NCI-H1694 (cell line): ENCODE results near the gene OR1D5.
"Not testable (repeated sequence)": the region's sequence is repeated elsewhere in the genome, so short reads cannot be mapped to it uniquely, and the experiment has no call there.

Source experiments
- DNase-seq: peaks from one replicate; lab custom pipeline; 2025; lab: John Stamatoyannopoulos, UW

OR1D5 gene

GRCh38 chr17:3032258-3033247 lies 30.9 kb downstream of the OR1D5 start:
- no peak for DNase-seq

- DNase-seq: not testable (repeated sequence)
Measured at GRCh38 chr17:3030852-3031470, 32.4 kb downstream of the OR1D5 start.

- DNase-seq: no peak
Measured at GRCh38 chr17:3030096-3030495, 33.3 kb downstream of the OR1D5 start.

GRCh38 chr17:3029213-3029913 lies 34.0 kb downstream of the OR1D5 start:
- DNase-seq: no peak

GRCh38 chr17:3027786-3028532 lies 35.4 kb downstream of the OR1D5 start:
- DNase-seq: no peak

- no peak for DNase-seq
Measured at GRCh38 chr17:3026856-3027751, 36.3 kb downstream of the OR1D5 start.

GRCh38 chr17:3026125-3026855 lies 37.1 kb downstream of the OR1D5 start:
- no peak for DNase-seq

GRCh38 chr17:3025421-3026124 lies 37.8 kb downstream of the OR1D5 start:
- DNase-seq: no peak

- no peak for DNase-seq
Measured at GRCh38 chr17:3024346-3024745, 39.1 kb downstream of the OR1D5 start.

GRCh38 chr17:3022197-3022596 lies 41.2 kb downstream of the OR1D5 start:
- DNase-seq: no peak

GRCh38 chr17:3020381-3020780 lies 43.0 kb downstream of the OR1D5 start:
- DNase-seq: no peak

- DNase-seq: no peak
Measured at GRCh38 chr17:3019761-3020160, 43.6 kb downstream of the OR1D5 start.

GRCh38 chr17:3017936-3018335 lies 45.5 kb downstream of the OR1D5 start:
- no peak for DNase-seq

- no peak for DNase-seq
Measured at GRCh38 chr17:3015890-3016289, 47.5 kb downstream of the OR1D5 start.

GRCh38 chr17:3012926-3013581 lies 50.4 kb downstream of the OR1D5 start:
- peak; percentile 58 for DNase-seq
